ENCODE results near the gene ADGRG7. TPM values are rescaled to one million over a fixed set of nuclear protein-coding genes. Genes with fewer than 3 reads are reported as not detected.

ADGRG7 gene
- total RNA-seq, 1 experiment from 2014 or later, result not detected

- Histone ChIP-seq H3K9me3 (ENCODE audit: low read length) (no peaks in the 10 kb centered on the region), H3K4me1 (ENCODE audit: insufficient read depth, low read length) (peaks cover 10% of the 10 kb centered on the region), H3K79me2 (ENCODE audit: low read length) (no peaks in the 10 kb centered on the region), H3K9ac (ENCODE audit: low read length) (no peak overlapping the region), H3K27me3 (ENCODE audit: low read length) (no peaks in the 10 kb centered on the region), H3K4me2 (ENCODE audit: low read length) (no peak overlapping the region), H3F3A (ENCODE audit: low read length, unreplicated experiment) (no peaks in the 10 kb centered on the region), H4K20me1 (ENCODE audit: low read length) (no peaks in the 10 kb centered on the region), H3K27ac (ENCODE audit: low read length) (no peak overlapping the region), H3K9me2 (replicated peaks; ENCODE audit: low read length) (no peaks in the 10 kb centered on the region), H2AFZ (ENCODE audit: low read length) (0 out of 2 replicates have a peak overlapping the region, but pooled peaks have one; percentile 13), H3K4me3 (ENCODE audit: low read length) (no peak overlapping the region), H3K36me3 (ENCODE audit: low read depth, low read length) (no peaks in the 10 kb centered on the region)
- POLR2A ChIA-PET (ENCODE audit: unreplicated experiment), result no interaction called here
- CTCF ChIA-PET, result interaction anchor here (0.9 kb wide), 1 partner anchor 26 kb away, joined by 3 read pairs; no protein-coding TSS in a partner anchor
- no TSS peak for BruUV-seq (replicated peaks)
- no peak for TF ChIP-seq EZH2 (IDR thresholded peaks at IDR 0.05; ENCODE audit: low read length, unreplicated experiment)
- TF ChIP-seq EZH2phosphoT487 (IDR thresholded peaks at IDR 0.05; ENCODE audit: borderline replicate concordance, low read length), result no peak
- DNase-seq (peak; percentile 54), ATAC-seq (peak; percentile 59)
- intact Hi-C loops (cut with micrococcal nuclease), result loop anchor here (10.0 kb wide), 1 partner anchor 315 kb away; no protein-coding TSS in a partner anchor
These were observed 20.2 kb downstream of the ADGRG7 start for GRCh38 chr3:100629421-100630127.

- Histone ChIP-seq H3K79me2 (ENCODE audit: low read length) (no peaks in the 10 kb centered on the region), H3K4me2 (ENCODE audit: low read length) (no peak overlapping the region), H3K27ac (ENCODE audit: low read length) (no peak overlapping the region), H3K4me3 (ENCODE audit: low read length) (no peak overlapping the region), H3F3A (ENCODE audit: low read length, unreplicated experiment) (no peaks in the 10 kb centered on the region), H2AFZ (ENCODE audit: low read length) (no peak overlapping the region), H3K9ac (ENCODE audit: low read length) (no peak overlapping the region), H4K20me1 (ENCODE audit: low read length) (no peaks in the 10 kb centered on the region), H3K36me3 (ENCODE audit: low read depth, low read length) (no peaks in the 10 kb centered on the region), H3K9me2 (replicated peaks; ENCODE audit: low read length) (no peaks in the 10 kb centered on the region), H3K4me1 (ENCODE audit: insufficient read depth, low read length) (peaks cover 18% of the 10 kb centered on the region), H3K27me3 (ENCODE audit: low read length) (no peaks in the 10 kb centered on the region), H3K9me3 (ENCODE audit: low read length) (no peaks in the 10 kb centered on the region)
- ATAC-seq (no peak), DNase-seq (peak; percentile 40)
- TF ChIP-seq EZH2 (IDR thresholded peaks at IDR 0.05; ENCODE audit: low read length, unreplicated experiment), result no peak
- TF ChIP-seq, protein P1, sequence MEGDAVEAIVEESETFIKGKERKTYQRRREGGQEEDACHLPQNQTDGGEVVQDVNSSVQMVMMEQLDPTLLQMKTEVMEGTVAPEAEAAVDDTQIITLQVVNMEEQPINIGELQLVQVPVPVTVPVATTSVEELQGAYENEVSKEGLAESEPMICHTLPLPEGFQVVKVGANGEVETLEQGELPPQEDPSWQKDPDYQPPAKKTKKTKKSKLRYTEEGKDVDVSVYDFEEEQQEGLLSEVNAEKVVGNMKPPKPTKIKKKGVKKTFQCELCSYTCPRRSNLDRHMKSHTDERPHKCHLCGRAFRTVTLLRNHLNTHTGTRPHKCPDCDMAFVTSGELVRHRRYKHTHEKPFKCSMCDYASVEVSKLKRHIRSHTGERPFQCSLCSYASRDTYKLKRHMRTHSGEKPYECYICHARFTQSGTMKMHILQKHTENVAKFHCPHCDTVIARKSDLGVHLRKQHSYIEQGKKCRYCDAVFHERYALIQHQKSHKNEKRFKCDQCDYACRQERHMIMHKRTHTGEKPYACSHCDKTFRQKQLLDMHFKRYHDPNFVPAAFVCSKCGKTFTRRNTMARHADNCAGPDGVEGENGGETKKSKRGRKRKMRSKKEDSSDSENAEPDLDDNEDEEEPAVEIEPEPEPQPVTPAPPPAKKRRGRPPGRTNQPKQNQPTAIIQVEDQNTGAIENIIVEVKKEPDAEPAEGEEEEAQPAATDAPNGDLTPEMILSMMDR (conservative IDR thresholded peaks at IDR 0.05; ENCODE audit: low read depth, low read length), result no peak
- no peak for TF ChIP-seq EZH2phosphoT487 (IDR thresholded peaks at IDR 0.05; ENCODE audit: borderline replicate concordance, low read length)
- intact Hi-C loops (cut with micrococcal nuclease), result loop anchor here (10.0 kb wide), 1 partner anchor 316 kb away; no protein-coding TSS in a partner anchor
- ChIA-PET POLR2A (ENCODE audit: unreplicated experiment) (no interaction called here), CTCF (interaction anchor here (0.5 to 0.7 kb wide), 2 partner anchors 168 to 799 kb away, joined by 6 read pairs; no protein-coding TSS in a partner anchor)
- no TSS peak for BruUV-seq (replicated peaks)
These were observed 21.3 kb downstream of the ADGRG7 start for GRCh38 chr3:100630664-100631063.

DNA sequence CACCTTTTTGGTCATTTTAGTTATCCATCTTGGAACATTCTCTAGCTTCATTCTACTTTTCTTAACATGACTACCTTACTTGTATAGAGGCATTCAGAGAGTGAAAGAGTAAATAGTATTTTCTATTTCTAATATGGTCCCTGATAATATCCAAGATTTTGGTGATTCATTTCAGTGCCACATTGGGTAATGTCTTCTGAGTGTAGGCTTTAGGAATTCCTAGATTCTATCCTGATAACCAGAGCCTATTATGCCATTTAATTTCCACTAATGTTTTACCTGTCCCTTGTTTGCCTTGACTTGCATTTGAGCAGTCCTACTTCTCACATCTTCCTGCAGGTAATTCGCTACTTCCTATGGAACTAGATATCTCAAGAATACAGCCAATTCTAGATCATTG is 21.8 kb downstream of the ADGRG7 start:
- Histone ChIP-seq H3K27ac (ENCODE audit: low read length) (no peak overlapping the region), H3K4me2 (ENCODE audit: low read length) (no peak overlapping the region), H4K20me1 (ENCODE audit: low read length) (no peaks in the 10 kb centered on the region), H2AFZ (ENCODE audit: low read length) (no peak overlapping the region), H3K9me2 (replicated peaks; ENCODE audit: low read length) (no peaks in the 10 kb centered on the region), H3K9me3 (ENCODE audit: low read length) (no peaks in the 10 kb centered on the region), H3F3A (ENCODE audit: low read length, unreplicated experiment) (no peaks in the 10 kb centered on the region), H3K4me1 (ENCODE audit: insufficient read depth, low read length) (peaks cover 18% of the 10 kb centered on the region), H3K9ac (ENCODE audit: low read length) (no peak overlapping the region), H3K4me3 (ENCODE audit: low read length) (no peak overlapping the region), H3K27me3 (ENCODE audit: low read length) (no peaks in the 10 kb centered on the region), H3K79me2 (ENCODE audit: low read length) (no peaks in the 10 kb centered on the region), H3K36me3 (ENCODE audit: low read depth, low read length) (no peaks in the 10 kb centered on the region)
- no peak for DNase-seq
- BruUV-seq (replicated peaks), result no TSS peak
- TF ChIP-seq, protein P1 (conservative IDR thresholded peaks at IDR 0.05; ENCODE audit: low read depth, low read length), result no peak
- ATAC-seq, result no peak
- intact Hi-C loops (cut with micrococcal nuclease), result loop anchor here (10.0 kb wide), 1 partner anchor 316 kb away; no protein-coding TSS in a partner anchor
- ChIA-PET CTCF (interaction anchor here (0.5 to 0.7 kb wide), 2 partner anchors 169 to 799 kb away, joined by 6 read pairs; no protein-coding TSS in a partner anchor), POLR2A (ENCODE audit: unreplicated experiment) (no interaction called here)

Data from PC-3 (cell line).